ENCODE measurements around the gene SLC35B2. TPM values are rescaled to one million over a fixed set of nuclear protein-coding genes. Genes with fewer than 3 reads are reported as not detected.

Gene SLC35B2
- total and polyA plus RNA-seq, 11 donors, result 10.2 to 36.7 (median 26.4) TPM

GRCh38 chr6:44278774-44279697 is 21.7 kb upstream of the SLC35B2 start:
- Histone ChIP-seq H3K27me3 (peaks cover 2 to 57% (median 21%) of the 10 kb centered on the region in 9 donors), H3K9me3 (no peaks in the 10 kb centered on the region), H3K27ac (no peak overlapping the region), H3K4me3 (no peak overlapping the region), H3K36me3 (no peaks in the 10 kb centered on the region), H3K4me1 (peaks cover 0 to 13% (median 5%) of the 10 kb centered on the region in 12 donors)
- 60 to 71% (median 68%) methylated on average over 8 to 9 of the region's 9 CpGs for WGBS, 4 donors
- no peak for ATAC-seq
- intact Hi-C loops (cut with DNase I), result no loop called here
- TF ChIP-seq POLR2A (IDR thresholded peaks at IDR 0.05) (no peak), CTCF (IDR thresholded peaks at IDR 0.05) (no peak)
- DNase-seq, result no peak

- ATAC-seq (no peak), DNase-seq (no peak)
- H3K4me3 ChIP-seq, result no peak overlapping the region
- peaks cover 0 to 13% (median 5%) of the 10 kb centered on the region in 12 donors for H3K4me1 ChIP-seq
- H3K9me3 ChIP-seq, result no peaks in the 10 kb centered on the region
- H3K36me3 ChIP-seq, result no peaks in the 10 kb centered on the region
- H3K27me3 ChIP-seq, result peaks cover 3 to 64% (median 21%) of the 10 kb centered on the region in 9 donors
- TF ChIP-seq POLR2A (IDR thresholded peaks at IDR 0.05) (no peak), CTCF (IDR thresholded peaks at IDR 0.05) (no peak)
- no peak overlapping the region for H3K27ac ChIP-seq
- intact Hi-C loops (cut with DNase I), result no loop called here
- 63 to 78% (median 72%) methylated on average over 3 of the region's 3 CpGs for WGBS, 4 donors
Observed at GRCh38 chr6:44278315-44278714, 21.0 kb upstream of the SLC35B2 start.

GRCh38 chr6:44277763-44278162 is 20.4 kb upstream of the SLC35B2 start:
- ATAC-seq (no peak), DNase-seq (no peak)
- 77 to 81% (median 79%) methylated on average over 7 of the region's 7 CpGs for WGBS, 4 donors
- Histone ChIP-seq H3K9me3 (no peaks in the 10 kb centered on the region), H3K27me3 (peaks cover 8 to 67% (median 21%) of the 10 kb centered on the region in 9 donors), H3K27ac (no peak overlapping the region), H3K36me3 (no peaks in the 10 kb centered on the region), H3K4me1 (peaks cover 0 to 13% (median 5%) of the 10 kb centered on the region in 12 donors), H3K4me3 (no peak overlapping the region)
- TF ChIP-seq CTCF (IDR thresholded peaks at IDR 0.05) (no peak), POLR2A (IDR thresholded peaks at IDR 0.05) (no peak)
- intact Hi-C loops (cut with DNase I), result no loop called here
